ENCODE measurements around the gene APBA1. TPM values are rescaled to one million over a fixed set of nuclear protein-coding genes. Genes with fewer than 3 reads are reported as not detected.

Gene APBA1
- total and polyA plus RNA-seq, 2 of the 8 experiments (the other 6 are each of a cell fraction or from before 2014, with no cell fraction given), result 0.36 to 0.60 TPM

DNA sequence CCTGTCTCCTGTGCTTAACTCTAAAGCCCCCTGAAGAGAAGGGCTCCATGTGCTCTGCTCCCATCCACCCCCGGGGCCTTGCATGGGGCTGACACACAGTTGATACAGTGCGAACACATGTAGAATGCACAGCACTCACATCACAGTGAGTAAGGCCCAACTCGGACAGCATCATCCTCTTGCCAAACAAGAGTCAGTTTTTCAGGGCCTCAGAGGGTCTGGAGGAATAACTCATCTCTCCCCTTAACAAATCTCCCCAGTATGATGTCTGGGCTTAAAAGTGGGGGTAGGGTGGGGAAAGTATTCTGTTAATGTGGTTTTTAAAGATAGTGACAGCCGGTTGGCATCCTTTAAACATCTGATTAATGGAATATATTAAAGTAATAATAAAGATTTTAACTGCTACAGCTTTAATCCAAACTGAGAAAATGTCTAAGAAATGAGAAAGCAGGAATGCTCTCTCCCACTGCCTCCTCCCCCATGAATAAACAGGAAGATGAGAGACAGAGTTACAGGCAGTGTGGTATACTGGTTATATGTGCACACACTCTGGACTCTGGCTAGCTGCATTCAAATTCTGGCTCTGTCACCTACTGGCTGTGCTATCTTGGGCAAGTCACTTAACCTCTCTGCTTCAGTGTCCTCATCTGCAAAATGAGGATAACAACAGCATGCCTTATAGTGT, 22.5 kb downstream of the APBA1 start (continued):
- TF ChIP-seq, protein P1, sequence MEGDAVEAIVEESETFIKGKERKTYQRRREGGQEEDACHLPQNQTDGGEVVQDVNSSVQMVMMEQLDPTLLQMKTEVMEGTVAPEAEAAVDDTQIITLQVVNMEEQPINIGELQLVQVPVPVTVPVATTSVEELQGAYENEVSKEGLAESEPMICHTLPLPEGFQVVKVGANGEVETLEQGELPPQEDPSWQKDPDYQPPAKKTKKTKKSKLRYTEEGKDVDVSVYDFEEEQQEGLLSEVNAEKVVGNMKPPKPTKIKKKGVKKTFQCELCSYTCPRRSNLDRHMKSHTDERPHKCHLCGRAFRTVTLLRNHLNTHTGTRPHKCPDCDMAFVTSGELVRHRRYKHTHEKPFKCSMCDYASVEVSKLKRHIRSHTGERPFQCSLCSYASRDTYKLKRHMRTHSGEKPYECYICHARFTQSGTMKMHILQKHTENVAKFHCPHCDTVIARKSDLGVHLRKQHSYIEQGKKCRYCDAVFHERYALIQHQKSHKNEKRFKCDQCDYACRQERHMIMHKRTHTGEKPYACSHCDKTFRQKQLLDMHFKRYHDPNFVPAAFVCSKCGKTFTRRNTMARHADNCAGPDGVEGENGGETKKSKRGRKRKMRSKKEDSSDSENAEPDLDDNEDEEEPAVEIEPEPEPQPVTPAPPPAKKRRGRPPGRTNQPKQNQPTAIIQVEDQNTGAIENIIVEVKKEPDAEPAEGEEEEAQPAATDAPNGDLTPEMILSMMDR (IDR thresholded peaks at IDR 0.05; ENCODE audit: control extremely low read depth in 1 of 3, insufficient read depth in 1 of 3, low read depth in 1 of 3, low read length in 3 of 3), result no peak
- TF ChIP-seq, protein P2, sequence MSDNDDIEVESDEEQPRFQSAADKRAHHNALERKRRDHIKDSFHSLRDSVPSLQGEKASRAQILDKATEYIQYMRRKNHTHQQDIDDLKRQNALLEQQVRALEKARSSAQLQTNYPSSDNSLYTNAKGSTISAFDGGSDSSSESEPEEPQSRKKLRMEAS (IDR thresholded peaks at IDR 0.05), result no peak
- TF ChIP-seq SUZ12 (IDR thresholded peaks at IDR 0.05; ENCODE audit: low read length), result no peak

All from H1 (cell line).